Endometrial microvascular endothelial cells (primary cell): ENCODE results near the gene PCNX3. TPM values are rescaled to one million over a fixed set of nuclear protein-coding genes. Genes with fewer than 3 reads are reported as not detected.
"Not testable (repeated sequence)": the region's sequence is repeated elsewhere in the genome, so short reads cannot be mapped to it uniquely, and the experiment has no call there.

Experiments used
- in situ Hi-C: cut with HindIII; loops from 2 replicates; pipeline ENCODE4 v1.10.0; 2017; ENCODE audit warnings: low sequenced_read_pairs, low pct_unique_long_range_greater_than_20kb; ENCODE audit errors: inconsistent ontology term
- total RNA-seq: library from RNA; depleted of rRNA; stranded (reverse); fragments of >200 nt; gene quantifications from one replicate; pipeline ENCODE4 v1.2.3, GENCODE V29; 2015; ENCODE audit errors: inconsistent ontology term

PCNX3 gene
- total RNA-seq, 1 donor from 2014 or later, result 44.9 TPM

DNA sequence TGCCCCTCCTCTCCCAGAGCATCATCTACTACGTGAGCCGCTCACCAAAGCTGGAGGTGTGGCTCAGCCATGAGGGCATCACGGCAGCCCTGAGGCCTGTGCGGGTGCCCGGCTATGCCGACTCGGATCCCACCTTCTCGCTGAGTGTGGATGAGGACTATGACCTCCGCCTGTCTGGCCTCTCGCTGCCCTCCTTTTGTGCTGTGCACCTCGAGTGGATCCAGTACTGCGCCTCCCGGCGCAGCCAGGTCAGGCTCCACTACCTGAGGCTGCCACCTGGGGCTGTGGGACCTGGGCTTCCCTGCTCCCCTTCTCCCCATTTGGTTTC lies 18.5 kb downstream of the PCNX3 start:
- in situ Hi-C loops, result no loop called here

DNA sequence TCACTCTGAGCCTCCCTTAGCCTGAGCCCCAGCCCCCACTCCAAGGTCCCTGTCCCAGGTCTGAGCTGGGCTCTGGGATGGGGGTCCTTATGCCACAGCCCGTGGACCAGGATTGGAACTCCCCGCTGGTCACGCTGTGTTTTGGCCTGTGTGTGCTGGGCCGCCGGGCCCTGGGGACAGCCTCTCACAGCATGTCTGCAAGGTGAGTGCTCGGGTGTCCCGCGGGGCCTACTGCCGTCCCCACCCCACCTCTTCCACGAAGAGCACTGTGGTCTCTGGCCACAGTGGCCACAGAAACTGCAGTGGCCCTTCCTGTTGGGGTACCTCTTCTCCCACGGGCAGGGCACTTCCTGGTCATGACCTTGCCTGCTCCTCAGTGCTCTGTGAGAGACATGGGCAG lies 18.9 kb downstream of the PCNX3 start:
- in situ Hi-C loops, result no loop called here

DNA sequence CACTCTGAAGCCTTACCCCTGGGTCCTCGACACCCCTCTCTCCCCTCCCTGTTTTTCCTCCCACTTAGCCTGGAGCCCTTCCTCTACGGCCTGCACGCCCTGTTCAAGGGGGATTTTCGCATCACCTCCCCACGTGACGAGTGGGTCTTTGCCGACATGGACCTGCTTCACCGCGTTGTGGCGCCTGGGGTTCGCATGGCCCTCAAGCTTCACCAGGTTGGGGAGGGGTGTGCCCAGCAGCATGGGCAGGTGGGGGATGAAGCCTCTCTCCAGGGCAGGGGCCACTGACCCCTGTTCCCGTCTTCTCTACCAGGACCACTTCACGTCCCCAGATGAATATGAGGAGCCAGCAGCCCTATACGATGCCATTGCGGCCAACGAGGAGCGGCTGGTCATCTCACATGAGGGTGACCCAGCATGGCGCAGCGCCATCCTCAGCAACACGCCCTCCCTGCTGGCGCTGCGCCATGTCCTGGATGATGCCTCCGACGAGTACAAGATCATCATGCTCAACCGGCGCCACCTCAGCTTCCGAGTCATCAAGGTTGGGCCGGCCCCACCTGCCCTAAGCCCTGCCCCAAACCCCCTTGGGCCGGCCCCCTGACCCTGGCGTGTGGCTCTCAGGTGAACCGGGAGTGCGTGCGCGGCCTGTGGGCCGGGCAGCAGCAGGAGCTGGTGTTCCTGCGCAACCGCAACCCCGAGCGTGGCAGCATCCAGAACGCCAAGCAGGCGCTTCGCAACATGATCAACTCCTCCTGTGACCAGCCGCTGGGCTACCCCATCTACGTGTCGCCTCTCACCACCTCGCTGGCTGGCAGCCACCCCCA lies 19.5 kb downstream of the PCNX3 start:
- in situ Hi-C loops, result no loop called here

DNA sequence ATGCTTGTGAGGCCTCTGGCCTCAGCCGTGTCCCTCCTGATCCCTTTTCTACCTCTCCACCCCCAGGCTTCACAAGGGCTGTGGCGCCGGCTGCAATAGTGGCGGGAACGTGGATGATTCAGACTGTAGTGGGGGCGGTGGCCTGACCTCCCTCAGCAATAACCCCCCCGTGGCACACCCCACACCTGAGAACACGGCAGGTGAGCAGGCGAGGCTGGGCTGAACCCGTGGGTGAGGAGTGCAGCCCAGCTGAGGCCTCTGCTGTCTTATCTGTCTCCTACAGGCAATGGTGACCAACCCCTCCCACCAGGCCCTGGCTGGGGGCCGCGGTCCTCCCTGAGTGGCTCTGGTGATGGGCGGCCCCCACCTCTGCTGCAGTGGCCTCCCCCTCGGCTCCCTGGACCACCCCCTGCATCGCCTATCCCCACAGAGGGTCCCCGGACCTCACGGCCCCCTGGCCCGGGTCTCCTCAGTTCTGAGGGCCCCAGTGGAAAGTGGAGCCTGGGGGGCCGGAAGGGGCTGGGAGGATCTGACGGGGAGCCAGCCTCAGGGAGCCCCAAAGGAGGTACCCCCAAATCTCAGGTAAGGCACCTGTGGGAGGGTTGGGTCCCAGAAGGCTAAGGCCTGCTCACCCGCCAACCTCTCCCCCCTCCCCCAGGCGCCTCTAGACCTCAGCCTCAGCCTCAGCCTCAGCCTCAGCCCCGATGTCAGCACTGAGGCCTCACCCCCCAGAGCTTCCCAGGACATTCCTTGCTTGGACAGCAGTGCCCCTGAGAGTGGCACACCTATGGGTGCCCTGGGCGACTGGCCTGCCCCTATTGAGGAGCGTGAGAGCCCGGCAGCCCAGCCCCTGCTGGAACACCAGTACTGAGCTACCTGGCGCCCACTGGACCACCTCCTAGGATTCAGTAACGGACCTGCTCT lies 20.8 kb downstream of the PCNX3 start:
- in situ Hi-C loops, result no loop called here

DNA sequence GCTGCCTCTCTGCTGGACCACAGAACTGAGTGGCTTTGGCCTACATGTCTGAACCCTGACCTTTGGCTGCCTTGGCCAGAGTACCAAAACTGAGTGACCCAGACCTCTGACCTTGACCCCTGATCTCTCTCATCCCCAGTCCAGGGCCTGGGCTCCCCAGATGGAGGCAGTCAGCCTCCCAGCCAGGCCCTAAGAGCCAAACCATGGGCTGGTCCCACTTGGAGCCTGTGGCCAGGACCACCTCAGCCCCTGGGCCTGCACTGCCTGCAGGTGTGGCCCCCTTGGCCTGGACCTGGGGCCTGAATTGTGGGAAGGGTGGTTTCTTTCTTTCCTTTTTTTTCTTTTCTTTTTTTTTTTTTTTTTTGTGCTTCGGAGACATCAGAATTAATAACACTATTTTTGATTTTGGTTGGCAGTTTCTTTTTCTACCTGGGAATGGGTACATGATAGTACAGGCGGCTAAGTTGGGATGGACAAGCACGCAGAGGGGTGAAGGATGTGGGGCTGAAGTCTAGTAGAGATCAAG lies 21.5 kb downstream of the PCNX3 start:
- in situ Hi-C loops, result no loop called here

DNA sequence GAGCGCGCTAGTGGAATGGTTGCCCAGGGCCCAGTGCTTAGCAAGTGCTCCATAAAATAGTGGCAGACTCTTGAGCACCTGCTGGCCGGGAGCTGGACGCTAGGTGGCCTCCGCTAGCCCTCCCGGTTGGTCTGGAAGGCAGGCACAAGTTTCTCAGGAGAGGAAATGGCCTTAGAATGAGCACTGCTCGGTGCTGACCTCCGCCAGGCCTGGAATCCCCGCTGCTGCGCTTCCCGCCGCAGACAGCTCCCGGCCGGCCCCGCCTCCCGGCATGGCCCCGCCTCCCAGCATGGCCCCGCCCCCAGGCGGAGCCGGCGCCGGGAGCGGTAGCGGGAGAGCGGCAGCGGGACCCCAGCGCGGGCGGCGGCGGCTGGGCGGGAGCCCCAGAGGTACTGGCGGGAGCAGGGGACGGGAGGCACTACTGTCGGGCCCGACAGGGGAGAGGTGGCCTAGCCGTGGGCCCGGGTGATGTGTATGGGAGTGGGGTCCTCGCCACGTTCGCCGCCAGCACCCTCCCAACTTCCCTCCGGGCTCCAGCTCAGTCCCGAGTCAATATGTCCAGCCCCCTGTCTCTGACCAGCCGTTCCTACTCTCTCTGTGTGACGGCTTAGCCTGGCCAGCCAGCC lies 22.3 kb downstream of the PCNX3 start, which contains the start of gene SIPA1:
TSS of gene SIPA1 (plus strand) at position 308 of the 626 bp plus-strand sequence. CDS start 2,821 bp downstream, outside the sequence.
- in situ Hi-C loops, result no loop called here

DNA sequence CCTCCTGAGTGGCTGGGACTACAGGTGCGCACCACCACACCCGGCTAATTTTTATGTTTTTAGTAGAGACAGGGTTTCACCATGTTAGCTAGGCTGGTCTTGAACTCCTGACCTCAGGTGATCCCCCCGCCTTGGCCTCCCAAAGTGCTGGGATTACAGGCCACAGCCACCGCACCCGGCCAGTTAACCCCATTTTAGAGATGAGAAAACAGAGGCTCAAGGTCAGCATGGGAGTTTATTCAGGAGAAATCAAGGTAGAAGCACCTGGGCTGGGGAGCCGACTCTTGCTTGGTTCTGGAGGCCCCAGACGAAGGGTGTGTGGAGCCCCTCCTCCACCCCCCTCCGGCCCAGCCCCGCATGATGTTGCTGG lies 23.6 kb downstream of the PCNX3 start:
- in situ Hi-C loops, result not testable (repeated sequence)

DNA sequence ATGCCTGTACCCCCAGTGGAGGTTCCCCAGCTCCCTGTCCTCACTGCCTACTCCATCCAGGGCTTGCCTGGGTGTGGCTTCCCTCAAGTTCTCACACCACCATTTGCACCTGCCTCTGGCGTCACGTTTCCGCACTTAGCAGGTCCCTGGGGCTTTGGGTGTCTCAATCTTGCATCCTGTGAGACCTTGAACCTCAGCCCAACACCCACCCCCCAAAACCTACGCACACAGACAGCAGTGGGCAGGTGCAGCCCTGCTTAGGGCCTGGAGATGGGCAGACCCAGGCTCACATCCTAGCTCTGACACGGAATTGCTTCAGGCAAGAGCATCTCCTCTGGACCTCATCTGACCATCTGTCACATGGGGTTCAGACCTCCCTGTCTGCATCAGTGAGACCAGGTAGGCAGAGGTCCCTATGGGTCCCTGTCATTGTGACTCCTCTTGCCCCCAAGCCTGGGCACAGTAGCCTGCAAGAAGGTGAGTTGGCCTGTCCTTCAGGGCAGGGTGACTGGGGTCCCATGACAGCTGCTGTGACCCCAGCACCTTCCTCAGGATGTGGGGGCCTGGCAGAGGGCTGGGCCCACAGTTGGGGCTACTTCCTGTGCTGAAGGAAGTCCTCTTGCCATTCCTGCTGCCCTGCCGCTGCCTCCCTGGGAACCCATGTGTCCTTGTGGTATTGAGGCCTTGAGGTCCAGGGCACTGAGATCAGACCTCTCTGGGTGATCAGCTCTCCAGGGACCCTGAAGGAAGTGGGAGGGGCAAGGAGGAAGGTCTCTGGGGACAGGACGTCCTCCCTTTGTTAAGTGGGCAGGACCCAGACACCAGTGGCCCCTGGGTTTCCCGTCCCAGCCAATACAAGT lies 24.3 kb downstream of the PCNX3 start:
- in situ Hi-C loops, result no loop called here

DNA sequence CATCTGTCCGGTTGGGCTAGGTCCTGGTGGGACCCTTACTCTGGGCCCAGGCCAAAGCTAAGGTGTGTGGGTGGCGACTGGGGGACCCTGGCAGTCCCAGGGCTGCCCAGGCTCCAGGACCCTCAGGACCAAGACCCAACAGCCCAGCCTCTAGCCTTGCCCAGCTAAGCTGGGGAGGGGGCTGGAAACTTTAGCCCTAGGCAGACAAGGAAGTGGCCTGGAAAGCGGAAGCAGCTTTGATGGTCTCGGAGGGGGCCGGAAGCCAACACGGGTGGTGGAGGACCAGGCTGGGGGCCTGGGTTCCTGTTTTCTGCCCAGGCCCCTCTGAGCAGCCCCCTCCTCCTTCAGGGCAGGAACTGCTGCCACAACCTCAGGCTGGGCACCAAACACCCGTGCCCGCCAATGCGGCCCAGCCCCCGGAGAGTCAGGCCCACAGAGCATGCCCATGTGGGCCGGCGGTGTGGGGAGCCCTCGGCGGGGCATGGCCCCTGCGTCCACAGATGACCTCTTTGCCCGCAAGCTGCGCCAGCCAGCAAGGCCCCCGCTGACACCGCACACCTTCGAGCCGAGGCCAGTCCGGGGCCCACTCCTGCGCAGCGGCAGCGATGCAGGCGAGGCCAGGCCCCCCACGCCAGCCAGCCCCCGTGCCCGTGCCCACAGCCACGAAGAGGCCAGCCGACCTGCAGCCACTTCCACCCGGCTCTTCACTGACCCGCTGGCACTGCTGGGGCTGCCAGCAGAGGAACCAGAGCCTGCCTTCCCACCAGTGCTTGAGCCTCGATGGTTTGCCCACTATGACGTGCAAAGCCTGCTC lies 25.1 kb downstream of the PCNX3 start:
- in situ Hi-C loops, result no loop called here

DNA sequence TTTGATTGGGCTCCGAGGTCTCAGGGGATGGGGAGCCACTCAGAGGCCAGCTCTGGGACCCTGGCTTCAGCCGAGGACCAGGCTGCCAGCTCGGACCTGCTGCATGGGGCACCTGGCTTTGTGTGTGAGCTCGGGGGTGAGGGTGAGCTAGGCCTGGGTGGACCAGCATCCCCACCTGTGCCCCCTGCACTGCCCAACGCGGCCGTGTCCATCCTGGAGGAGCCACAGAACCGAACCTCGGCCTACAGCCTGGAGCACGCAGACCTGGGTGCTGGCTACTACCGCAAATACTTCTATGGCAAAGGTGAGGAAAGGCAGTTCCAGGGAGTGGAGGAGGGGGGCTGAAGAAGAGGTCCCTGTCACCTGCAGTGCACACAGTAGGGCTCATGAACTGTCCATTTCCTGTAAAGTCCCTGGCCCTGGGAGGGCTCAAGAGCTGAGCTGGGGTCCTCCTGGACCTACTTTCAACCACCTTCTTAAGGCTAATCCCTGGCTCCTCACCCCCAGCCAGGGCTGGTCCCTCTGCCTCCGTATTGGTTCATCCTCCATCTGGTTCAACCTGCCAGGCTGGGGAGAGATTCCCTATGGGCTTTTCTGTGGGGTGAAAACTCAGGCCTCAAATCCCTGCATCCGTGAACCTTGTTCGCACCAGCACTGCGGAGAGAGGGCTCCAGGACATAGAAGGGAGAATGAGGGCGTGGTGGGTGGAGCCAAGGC lies 25.9 kb downstream of the PCNX3 start:
- in situ Hi-C loops, result no loop called here

DNA sequence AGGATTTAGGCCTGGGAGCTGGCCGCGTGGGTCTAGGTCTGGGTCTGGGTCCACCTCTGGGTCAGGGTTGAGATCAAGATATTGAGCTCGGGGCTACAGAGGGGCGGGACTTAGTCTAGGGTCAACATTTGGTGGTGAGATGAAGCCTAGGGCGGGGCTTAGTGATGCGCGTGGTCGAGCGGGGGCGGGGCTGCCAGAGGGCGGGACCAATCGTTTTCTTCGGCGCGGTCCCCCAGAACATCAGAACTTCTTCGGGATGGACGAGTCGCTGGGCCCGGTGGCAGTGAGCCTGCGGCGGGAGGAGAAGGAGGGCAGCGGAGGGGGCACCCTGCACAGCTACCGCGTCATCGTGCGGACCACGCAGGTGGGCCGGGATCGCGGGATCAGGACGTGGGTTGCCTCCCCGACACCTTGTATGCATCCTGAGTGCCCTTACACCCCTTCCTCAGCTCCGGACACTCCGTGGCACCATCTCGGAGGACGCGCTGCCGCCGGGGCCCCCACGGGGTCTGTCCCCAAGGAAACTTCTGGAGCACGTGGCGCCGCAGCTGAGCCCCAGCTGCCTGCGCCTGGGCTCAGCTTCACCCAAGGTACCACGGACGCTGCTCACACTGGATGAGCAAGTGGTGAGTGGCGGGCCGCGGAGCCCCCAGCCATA lies 26.6 kb downstream of the PCNX3 start:
- in situ Hi-C loops, result no loop called here

DNA sequence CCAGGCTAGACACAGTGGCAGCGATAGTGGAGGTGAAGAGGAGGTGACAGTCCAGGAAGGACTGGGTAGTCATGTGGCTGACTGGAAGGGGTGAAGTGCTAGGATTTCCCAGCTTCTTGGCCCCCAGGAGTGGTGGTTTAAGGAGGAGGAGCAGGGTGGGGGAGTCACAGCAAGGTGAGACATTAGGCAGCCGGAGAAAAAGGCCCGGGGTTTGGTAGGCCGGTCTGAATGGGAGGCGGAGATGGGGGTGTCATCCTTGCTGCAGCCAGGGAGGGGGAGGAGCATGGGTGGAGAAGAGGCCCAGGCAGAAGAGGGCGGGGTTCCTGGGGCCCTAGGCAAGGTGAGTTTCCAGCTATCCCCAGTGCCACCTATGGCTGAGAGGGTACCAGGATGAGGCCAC lies 28.4 kb downstream of the PCNX3 start:
- in situ Hi-C loops, result no loop called here

DNA sequence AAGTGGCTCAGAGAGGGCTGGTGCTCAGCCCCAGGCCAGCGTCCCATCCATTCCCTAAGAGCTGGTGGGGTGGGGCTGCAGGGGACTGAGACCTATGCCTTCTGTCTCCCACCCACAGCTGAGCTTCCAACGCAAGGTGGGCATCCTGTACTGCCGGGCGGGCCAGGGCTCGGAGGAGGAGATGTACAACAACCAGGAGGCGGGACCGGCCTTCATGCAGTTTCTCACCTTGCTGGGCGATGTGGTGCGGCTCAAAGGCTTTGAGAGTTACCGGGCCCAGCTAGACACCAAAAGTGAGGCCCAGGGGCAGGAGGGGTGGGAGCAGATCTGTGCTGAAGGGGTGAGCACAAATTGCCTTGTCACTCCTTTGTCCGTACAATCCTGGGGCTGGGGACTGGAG lies 29.3 kb downstream of the PCNX3 start:
- in situ Hi-C loops, result no loop called here

DNA sequence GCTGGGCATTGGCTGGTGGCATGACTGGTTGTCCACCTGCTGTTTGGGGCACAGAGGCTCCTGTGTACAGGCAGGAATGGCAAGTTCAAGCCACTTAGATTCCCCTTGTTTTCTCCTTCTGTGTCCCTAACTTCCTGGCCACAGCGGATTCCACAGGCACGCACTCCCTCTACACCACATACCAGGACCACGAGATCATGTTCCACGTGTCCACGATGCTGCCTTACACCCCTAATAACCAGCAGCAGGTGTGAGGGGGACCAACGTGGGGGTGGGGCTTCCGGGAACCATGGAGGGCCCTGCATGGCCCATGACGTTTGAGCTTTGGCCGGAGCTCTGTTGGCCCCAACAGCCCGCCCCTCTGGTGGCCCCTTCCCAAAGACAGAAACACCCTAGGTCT lies 30.1 kb downstream of the PCNX3 start:
- in situ Hi-C loops, result no loop called here

DNA sequence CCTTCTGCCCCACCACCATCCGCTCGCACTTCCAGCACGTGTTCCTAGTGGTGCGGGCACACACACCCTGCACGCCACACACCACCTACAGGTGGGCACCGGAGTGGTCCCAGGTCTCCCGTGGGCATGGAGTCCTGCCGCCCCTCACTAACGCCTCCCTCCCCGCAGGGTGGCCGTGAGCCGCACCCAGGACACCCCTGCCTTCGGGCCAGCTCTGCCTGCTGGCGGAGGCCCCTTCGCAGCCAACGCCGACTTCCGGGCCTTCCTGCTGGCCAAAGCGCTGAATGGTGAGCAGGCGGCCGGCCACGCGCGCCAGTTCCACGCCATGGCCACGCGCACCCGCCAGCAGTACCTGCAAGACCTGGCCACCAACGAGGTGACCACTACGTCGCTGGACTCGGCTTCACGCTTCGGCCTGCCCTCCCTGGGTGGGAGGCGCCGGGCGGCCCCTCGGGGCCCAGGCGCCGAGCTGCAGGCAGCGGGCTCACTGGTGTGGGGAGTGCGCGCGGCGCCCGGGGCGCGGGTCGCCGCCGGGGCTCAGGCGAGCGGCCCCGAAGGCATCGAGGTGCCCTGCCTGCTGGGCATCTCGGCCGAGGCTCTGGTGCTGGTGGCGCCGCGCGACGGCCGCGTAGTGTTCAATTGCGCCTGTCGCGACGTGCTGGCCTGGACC lies 30.8 kb downstream of the PCNX3 start:
- in situ Hi-C loops, result no loop called here
